GM18499 (cell line): ENCODE measurements around the gene CROCC2.

ENCODE experiments used
- ATAC-seq: cut with Tn5 transposase; IDR thresholded peaks from one replicate; pipeline ENCODE4 v1.9.1; 2021; ENCODE audit warnings: moderate number of reproducible peaks; ENCODE audit not compliant: insufficient read depth, unreplicated experiment

Gene CROCC2

DNA sequence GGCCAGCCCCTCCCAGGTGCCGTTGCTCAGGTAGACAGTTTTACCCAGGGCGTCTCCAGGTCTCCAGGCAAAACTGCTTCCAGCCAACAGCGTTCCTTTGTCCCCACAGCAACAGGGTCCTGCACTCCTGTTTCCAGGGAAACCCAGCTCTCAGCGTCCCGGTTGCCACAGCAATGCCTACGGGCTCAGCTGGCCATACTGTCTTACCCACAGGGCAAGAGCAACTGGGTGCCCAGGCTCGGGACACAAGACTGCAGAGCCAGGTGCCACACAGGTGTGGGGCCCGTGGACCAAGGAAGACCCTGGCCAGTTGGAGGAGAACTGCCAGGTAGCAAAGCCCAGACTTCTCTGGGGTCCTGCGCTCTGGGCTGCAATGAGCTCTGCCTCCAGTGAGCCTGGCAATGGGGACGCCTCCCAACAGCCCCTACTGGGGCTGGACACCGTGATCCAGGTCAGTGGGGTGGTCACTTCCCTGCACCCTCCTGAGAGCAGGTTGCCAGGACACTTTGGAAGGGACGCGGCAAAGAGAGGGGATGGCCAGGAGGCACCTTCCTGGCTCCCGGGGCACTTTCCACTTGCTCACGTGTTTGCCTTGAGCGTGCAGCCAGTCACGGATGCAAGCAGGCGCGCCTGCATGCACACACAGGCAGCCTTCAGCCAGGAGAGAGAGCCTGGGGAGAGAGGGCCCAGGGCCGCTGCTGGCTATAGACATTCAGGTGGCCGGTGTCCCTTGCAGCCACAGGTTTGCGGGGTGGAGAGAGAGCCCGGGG lies at the start of gene CROCC2:
TSS of gene CROCC2 (plus strand) at position 196 of the 770 bp plus-strand sequence. CDS start at position 374, 178 bp downstream.
- ATAC-seq, result no peak

DNA sequence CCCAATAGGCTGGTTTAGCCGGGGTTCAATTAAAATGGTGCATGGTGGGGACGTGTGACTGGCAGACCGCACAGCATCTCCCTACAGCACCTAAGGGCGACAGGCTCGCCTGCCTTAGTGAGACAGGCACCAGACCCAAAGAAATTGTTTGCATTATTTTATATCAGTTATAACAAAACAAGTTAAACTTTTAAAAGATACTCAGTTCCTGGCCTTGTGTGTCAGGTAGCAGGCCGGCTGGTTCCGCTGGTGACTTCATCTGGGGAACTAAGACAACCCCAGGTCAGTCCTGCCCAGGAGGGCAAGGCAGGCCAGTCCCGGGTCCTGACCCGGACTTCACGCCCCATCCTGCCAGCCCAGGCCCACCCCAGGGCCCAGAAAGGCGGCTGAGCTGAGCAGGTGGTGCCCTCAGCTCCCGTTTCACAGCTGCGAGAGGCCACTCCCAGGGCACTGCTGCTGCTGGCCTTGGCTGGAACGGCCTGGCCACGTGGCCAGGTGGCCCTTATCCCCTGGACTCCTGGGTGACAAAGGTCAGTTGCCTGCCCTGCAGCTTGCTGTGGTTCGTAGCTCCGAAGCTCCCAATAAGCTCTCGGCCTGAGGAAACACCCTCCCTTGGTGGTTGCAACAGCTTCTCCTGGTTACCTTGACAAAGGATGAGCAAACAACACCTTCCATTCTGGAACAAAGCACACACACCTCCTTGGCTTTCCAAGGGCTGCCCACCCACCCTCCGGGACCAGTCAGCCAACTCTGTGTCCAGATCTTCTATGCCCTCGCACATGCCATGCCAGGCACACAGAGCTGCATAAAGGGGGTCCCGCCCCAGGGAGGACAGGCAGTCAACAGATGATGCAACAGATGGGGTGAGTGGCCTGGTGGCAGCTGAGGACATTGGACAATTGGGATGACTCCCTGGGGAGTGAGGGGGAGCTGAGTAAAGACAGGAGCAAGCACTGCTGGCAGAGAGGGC lies 48.8 kb upstream of the CROCC2 start:
- ATAC-seq, result no peak

- no peak for ATAC-seq
Measured at GRCh38 chr2:240858321-240858720, 47.8 kb upstream of the CROCC2 start.

- ATAC-seq, result no peak
Measured at GRCh38 chr2:240858871-240859270, 47.3 kb upstream of the CROCC2 start.

DNA sequence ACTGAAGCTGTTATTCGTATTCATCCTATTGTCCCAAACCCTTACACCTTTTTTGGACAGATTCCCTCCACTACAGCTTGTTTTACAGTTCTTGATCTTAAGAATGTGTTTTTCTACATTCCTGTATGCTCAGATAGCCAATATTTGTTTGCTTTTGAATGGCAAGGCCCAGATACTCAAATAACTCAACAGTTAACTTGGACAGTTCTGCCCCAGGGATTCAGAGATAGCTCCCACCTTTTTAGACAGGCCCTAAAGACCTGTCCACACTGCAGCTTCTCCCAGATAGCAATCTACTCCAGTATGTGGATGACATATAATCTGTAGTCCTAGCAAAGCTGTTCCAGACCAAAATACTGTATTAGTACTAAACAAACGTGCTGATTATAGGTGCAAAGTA lies 44.6 kb upstream of the CROCC2 start:
- ATAC-seq, result no peak

GRCh38 chr2:240864475-240864874 lies 41.7 kb upstream of the CROCC2 start:
- ATAC-seq, result no peak

GRCh38 chr2:240865391-240865790 lies 40.7 kb upstream of the CROCC2 start:
- no peak for ATAC-seq

GRCh38 chr2:240868286-240869108 lies 37.6 kb upstream of the CROCC2 start, which contains the start of gene AGXT:
Gene AGXT, plus strand, starts transcription at chr2:240868824. Its CDS starts 42 bp downstream, at chr2:240868866.
- ATAC-seq, result no peak

GRCh38 chr2:240869109-240869955 lies 36.8 kb upstream of the CROCC2 start:
- no peak for ATAC-seq

DNA sequence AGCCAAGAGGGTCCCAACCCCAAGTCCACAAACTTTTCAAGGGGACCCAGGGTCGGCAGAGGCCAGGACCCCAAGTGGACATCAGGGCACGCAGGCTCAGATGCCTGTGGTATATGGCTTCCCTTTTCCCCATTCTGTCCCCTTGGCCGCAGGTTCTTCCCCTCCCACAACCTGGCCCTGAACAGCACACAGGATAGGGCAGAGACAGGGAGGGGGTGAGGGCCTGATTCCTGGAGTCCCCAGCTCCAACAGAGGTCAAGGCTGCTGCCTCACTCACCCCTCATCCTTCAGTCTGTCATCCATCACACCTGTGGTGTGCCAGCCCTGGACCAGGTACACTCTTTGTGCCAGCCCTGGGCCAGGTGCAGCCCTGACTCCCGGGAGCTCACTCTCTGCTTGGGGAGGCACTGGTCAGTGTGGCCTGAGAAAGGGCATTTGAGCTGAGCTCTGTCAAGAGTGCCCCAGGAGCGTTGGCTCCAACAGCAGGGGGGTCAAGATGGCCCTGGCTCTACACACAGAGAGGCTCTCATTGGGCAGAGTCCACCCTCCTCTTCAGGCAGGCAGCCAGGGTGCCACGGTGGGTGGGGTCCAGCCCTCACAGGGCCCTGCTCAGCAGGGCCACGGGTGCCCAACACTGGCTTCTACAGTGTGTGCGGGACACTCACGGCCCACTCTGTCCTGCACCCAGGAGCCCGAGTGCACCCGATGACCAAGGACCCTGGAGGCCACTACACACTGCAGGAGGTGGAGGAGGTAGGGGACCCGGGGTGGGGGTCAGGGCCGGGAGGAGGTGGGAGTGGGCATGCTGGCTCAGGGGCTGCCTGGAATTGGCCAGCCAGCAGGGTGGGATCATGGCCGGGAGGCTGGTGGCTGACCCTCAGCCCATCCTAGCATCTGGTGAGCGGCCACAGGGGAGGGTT lies 35.9 kb upstream of the CROCC2 start:
- ATAC-seq, result no peak

GRCh38 chr2:240871071-240871958 lies 34.8 kb upstream of the CROCC2 start:
- no peak for ATAC-seq

GRCh38 chr2:240872317-240873097 lies 33.6 kb upstream of the CROCC2 start:
- ATAC-seq, result no peak

- no peak for ATAC-seq
Measured at GRCh38 chr2:240873098-240873788, 32.9 kb upstream of the CROCC2 start.

GRCh38 chr2:240873805-240874714 lies 32.1 kb upstream of the CROCC2 start:
- no peak for ATAC-seq

- no peak for ATAC-seq
Measured at GRCh38 chr2:240874715-240875227, 31.4 kb upstream of the CROCC2 start.
